PC-3 (cell line): Measurements from ENCODE around the gene PTPRN2.
"Not testable (repeated sequence)": the region's sequence is repeated elsewhere in the genome, so short reads cannot be mapped to it uniquely, and the experiment has no call there.

Experiments
- EZH2 ChIP-seq: fragments of 300-600 bp; sonication (generic); IDR thresholded peaks from one replicate; pipeline ENCODE4 v1.6.1; 2017; ENCODE audit warnings: antibody characterized with exemption, mild to moderate bottlenecking, low read length; ENCODE audit not compliant: unreplicated experiment
- EZH2phosphoT487 ChIP-seq: fragments of 300-600 bp; sonication (generic); IDR thresholded peaks from 2 replicates; pipeline ENCODE4 v1.6.1; 2018; ENCODE audit warnings: mild to moderate bottlenecking, antibody characterized with exemption, low read length, borderline replicate concordance
- TF ChIP-seq, protein P1 (sequence below): fragments of 300-600 bp; sonication (generic); conservative IDR thresholded peaks from 2 replicates; pipeline ENCODE4 v1.5.1; 2017; ENCODE audit warnings: antibody characterized with exemption, low read depth, mild to moderate bottlenecking, low read length

DNA sequence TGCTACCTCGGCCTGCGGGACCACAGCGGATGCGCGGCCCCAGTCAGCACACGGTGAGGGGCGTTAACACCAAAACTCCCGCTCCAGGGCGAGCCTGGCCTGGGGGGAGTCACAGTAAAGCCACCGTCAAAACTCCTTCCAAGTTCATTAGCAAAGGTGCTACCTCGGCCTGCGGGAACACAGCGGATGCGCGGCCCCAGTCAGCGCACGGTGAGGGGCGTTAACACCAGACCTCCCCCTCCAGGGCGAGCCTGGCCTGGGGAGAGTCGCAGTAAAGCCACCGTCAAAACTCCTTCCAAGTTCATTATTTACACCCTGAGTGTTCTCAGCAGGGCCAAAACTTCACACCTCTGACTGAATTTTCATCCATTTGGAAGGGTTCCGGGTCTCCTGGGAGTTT, 130.0 kb downstream of the PTPRN2 start:
- TF ChIP-seq, protein P1, sequence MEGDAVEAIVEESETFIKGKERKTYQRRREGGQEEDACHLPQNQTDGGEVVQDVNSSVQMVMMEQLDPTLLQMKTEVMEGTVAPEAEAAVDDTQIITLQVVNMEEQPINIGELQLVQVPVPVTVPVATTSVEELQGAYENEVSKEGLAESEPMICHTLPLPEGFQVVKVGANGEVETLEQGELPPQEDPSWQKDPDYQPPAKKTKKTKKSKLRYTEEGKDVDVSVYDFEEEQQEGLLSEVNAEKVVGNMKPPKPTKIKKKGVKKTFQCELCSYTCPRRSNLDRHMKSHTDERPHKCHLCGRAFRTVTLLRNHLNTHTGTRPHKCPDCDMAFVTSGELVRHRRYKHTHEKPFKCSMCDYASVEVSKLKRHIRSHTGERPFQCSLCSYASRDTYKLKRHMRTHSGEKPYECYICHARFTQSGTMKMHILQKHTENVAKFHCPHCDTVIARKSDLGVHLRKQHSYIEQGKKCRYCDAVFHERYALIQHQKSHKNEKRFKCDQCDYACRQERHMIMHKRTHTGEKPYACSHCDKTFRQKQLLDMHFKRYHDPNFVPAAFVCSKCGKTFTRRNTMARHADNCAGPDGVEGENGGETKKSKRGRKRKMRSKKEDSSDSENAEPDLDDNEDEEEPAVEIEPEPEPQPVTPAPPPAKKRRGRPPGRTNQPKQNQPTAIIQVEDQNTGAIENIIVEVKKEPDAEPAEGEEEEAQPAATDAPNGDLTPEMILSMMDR: not testable (repeated sequence)
- not testable (repeated sequence) for TF ChIP-seq EZH2, EZH2phosphoT487
